Astrocyte (in vitro differentiated cells and primary cell): ENCODE measurements around the gene RARB. TPM values are rescaled to one million over a fixed set of nuclear protein-coding genes. Genes with fewer than 3 reads are reported as not detected.

Source experiments
- DNase-seq: peaks from one replicate; pipeline ENCODE4 v3.0.0-alpha.2; 2010; ENCODE audit warnings: low read depth
- FAIRE-seq: peaks from 2 replicates; lab custom pipeline; 2011; peaks lifted over from hg19 to GRCh38; lab: Jason Lieb, UNC
- H2AFZ ChIP-seq: 2 replicates; pipeline ENCODE4 v1.6.0; 2012; ENCODE audit warnings: low read depth, low read length, inconsistent platforms
- H3K27ac ChIP-seq: 2 replicates; pipeline ENCODE4 v1.5.1; 2011; ENCODE audit warnings: low read depth, low read length, inconsistent platforms
- H3K27me3 ChIP-seq: 2 replicates; pipeline ENCODE4 v1.6.0; 2011; ENCODE audit warnings: low read length, inconsistent platforms; ENCODE audit not compliant: insufficient read depth
- H3K36me3 ChIP-seq: 2 replicates; pipeline ENCODE4 v1.5.1; 2011; ENCODE audit warnings: low read length, inconsistent platforms; ENCODE audit not compliant: insufficient read depth
- H3K4me1 ChIP-seq: 2 replicates; pipeline ENCODE4 v1.5.1; 2011; ENCODE audit warnings: low read length, inconsistent platforms; ENCODE audit not compliant: insufficient read depth
- H3K4me2 ChIP-seq: 2 replicates; pipeline ENCODE4 v1.6.0; 2012; ENCODE audit warnings: low read length, inconsistent platforms
- H3K4me3 ChIP-seq: 2 replicates; pipeline ENCODE4 v1.5.1; 2011; ENCODE audit warnings: low read depth, mild to moderate bottlenecking, low read length, inconsistent platforms; ENCODE audit not compliant: insufficient read depth
- H3K79me2 ChIP-seq: 2 replicates; pipeline ENCODE4 v1.6.0; 2012; ENCODE audit warnings: mild to moderate bottlenecking, low read length, inconsistent platforms; ENCODE audit not compliant: insufficient read depth
- H3K9ac ChIP-seq: 2 replicates; pipeline ENCODE4 v1.6.0; 2012; ENCODE audit warnings: mild to moderate bottlenecking, low read length, inconsistent platforms
- H3K9me3 ChIP-seq: 2 replicates; pipeline ENCODE4 v1.5.1; 2012; ENCODE audit warnings: low read depth, mild to moderate bottlenecking, low read length, inconsistent platforms; ENCODE audit not compliant: insufficient read depth
- H4K20me1 ChIP-seq: 2 replicates; pipeline ENCODE4 v1.6.0; 2012; ENCODE audit warnings: low read length, inconsistent platforms; ENCODE audit not compliant: insufficient read depth
- H3K27ac Mint-ChIP-seq: one replicate; pipeline ENCODE4 v1.8.0; 2021; ENCODE audit warnings: mild to moderate bottlenecking, mixed read lengths; ENCODE audit not compliant: unreplicated experiment
- H3K27me3 Mint-ChIP-seq: one replicate; pipeline ENCODE4 v1.8.0; 2021; ENCODE audit warnings: low read depth, mixed read lengths; ENCODE audit not compliant: unreplicated experiment
- H3K36me3 Mint-ChIP-seq: one replicate; pipeline ENCODE4 v1.8.0; 2021; ENCODE audit warnings: low read depth, mixed read lengths; ENCODE audit not compliant: unreplicated experiment
- H3K4me1 Mint-ChIP-seq: one replicate; pipeline ENCODE4 v1.8.0; 2021; ENCODE audit warnings: low read depth, mixed read lengths; ENCODE audit not compliant: unreplicated experiment
- H3K4me3 Mint-ChIP-seq: one replicate; pipeline ENCODE4 v1.8.0; 2021; ENCODE audit warnings: mild to moderate bottlenecking, moderate library complexity, mixed read lengths; ENCODE audit not compliant: unreplicated experiment
- H3K9me3 Mint-ChIP-seq: one replicate; pipeline ENCODE4 v1.8.0; 2021; ENCODE audit warnings: mild to moderate bottlenecking, mixed read lengths; ENCODE audit not compliant: unreplicated experiment
- CTCF ChIP-seq: IDR thresholded peaks from 2 replicates; pipeline ENCODE4 v1.5.1; 2011; ENCODE audit warnings: low read depth, mild to moderate bottlenecking, inconsistent platforms, low read length, moderate library complexity; ENCODE audit not compliant: insufficient read depth
- EZH2 ChIP-seq: IDR thresholded peaks from 2 replicates; pipeline ENCODE4 v1.6.1; 2012; ENCODE audit warnings: mild to moderate bottlenecking, low read length, inconsistent platforms; ENCODE audit not compliant: insufficient read depth
- total RNA-seq: library from RNA; stranded (reverse); gene quantifications from 2 replicates; pipeline ENCODE4 v1.2.1, GENCODE V29; 2021

The RARB gene
- total RNA-seq, 1 donor from 2014 or later = 0.27 TPM

- Mint-ChIP-seq H3K27ac (no peak overlapping the region), H3K4me3 (no peak overlapping the region), H3K27me3 (no peaks in the 10 kb centered on the region), H3K4me1 (peaks cover 2% of the 10 kb centered on the region), H3K36me3 (peaks cover 7% of the 10 kb centered on the region), H3K9me3 (no peaks in the 10 kb centered on the region)
- no peak overlapping the region for H3K9ac ChIP-seq
- H3K79me2 ChIP-seq = no peaks in the 10 kb centered on the region
- no peaks in the 10 kb centered on the region for H3K9me3 ChIP-seq
- H3K27ac ChIP-seq = no peak overlapping the region
- no peaks in the 10 kb centered on the region for H4K20me1 ChIP-seq
- H3K27me3 ChIP-seq = no peaks in the 10 kb centered on the region
- DNase-seq = no peak
- no peak overlapping the region for H2AFZ ChIP-seq
- no peaks in the 10 kb centered on the region for H3K4me1 ChIP-seq
- H3K36me3 ChIP-seq = peaks cover 45% of the 10 kb centered on the region
- peak; percentile 9 for FAIRE-seq
- no peak for TF ChIP-seq EZH2
- no peak for TF ChIP-seq CTCF
- no peak overlapping the region for H3K4me3 ChIP-seq
- no peak overlapping the region for H3K4me2 ChIP-seq
Measured at GRCh38 chr3:25611193-25611592, 183.1 kb downstream of the RARB start.

GRCh38 chr3:25618028-25618427 is 190.0 kb downstream of the RARB start:
- Mint-ChIP-seq H3K27me3 (no peaks in the 10 kb centered on the region), H3K4me3 (no peak overlapping the region), H3K27ac (no peak overlapping the region), H3K36me3 (peaks cover 6% of the 10 kb centered on the region), H3K9me3 (no peaks in the 10 kb centered on the region), H3K4me1 (peaks cover 2% of the 10 kb centered on the region)
- Histone ChIP-seq H3K4me3 (no peak overlapping the region), H4K20me1 (no peaks in the 10 kb centered on the region), H3K4me1 (no peaks in the 10 kb centered on the region), H3K27me3 (no peaks in the 10 kb centered on the region), H3K9me3 (no peaks in the 10 kb centered on the region), H3K36me3 (peaks cover 39% of the 10 kb centered on the region), H3K79me2 (no peaks in the 10 kb centered on the region), H2AFZ (no peak overlapping the region), H3K9ac (no peak overlapping the region), H3K4me2 (no peak overlapping the region), H3K27ac (no peak overlapping the region)
- DNase-seq (no peak), FAIRE-seq (peak; percentile 23)
- TF ChIP-seq CTCF (no peak), EZH2 (no peak)

- H3K36me3 Mint-ChIP-seq = peaks cover 6% of the 10 kb centered on the region
- H3K27me3 ChIP-seq = no peaks in the 10 kb centered on the region
- no peak overlapping the region for H3K27ac ChIP-seq
- H3K9me3 ChIP-seq = no peaks in the 10 kb centered on the region
- H3K27me3 Mint-ChIP-seq = no peaks in the 10 kb centered on the region
- peaks cover 2% of the 10 kb centered on the region for H3K4me1 Mint-ChIP-seq
- no peak overlapping the region for H3K4me2 ChIP-seq
- H3K4me3 ChIP-seq = no peak overlapping the region
- H3K27ac Mint-ChIP-seq = no peak overlapping the region
- no peak for DNase-seq
- H3K4me3 Mint-ChIP-seq = no peak overlapping the region
- no peaks in the 10 kb centered on the region for H3K9me3 Mint-ChIP-seq
- H3K9ac ChIP-seq = no peak overlapping the region
- H2AFZ ChIP-seq = no peak overlapping the region
- TF ChIP-seq CTCF = no peak
- TF ChIP-seq EZH2 = no peak
- H3K4me1 ChIP-seq = no peaks in the 10 kb centered on the region
- H4K20me1 ChIP-seq = no peaks in the 10 kb centered on the region
- FAIRE-seq = no peak
- peaks cover 42% of the 10 kb centered on the region for H3K36me3 ChIP-seq
- H3K79me2 ChIP-seq = no peaks in the 10 kb centered on the region
Measured at GRCh38 chr3:25619382-25619781, 191.3 kb downstream of the RARB start.
